Tibial nerve (tissue), 4 donors: ENCODE data around the gene SH3GLB1.

Experiments
- CTCF ChIP-seq, 5 experiments: fragments of 200-600 bp in 3 of 5; fragments of 450-650 bp in 2 of 5; sonication (generic) in 3 of 5; IDR thresholded peaks; one replicate each; pipeline ENCODE4 v1.5.1; 2016 to 2019; ENCODE audit warnings: antibody characterized with exemption in 5 of 5, mild to moderate bottlenecking in 3 of 5, moderate library complexity in 2 of 5
- EP300 ChIP-seq, 2 donors: sonication (generic); formaldehyde crosslinking; IDR thresholded peaks; one replicate each; pipeline ENCODE4 v1.6.1; 2017; ENCODE audit warnings: antibody characterized with exemption in 2 of 2, mild to moderate bottlenecking in 1 of 2
- POLR2A ChIP-seq, 2 donors: fragments of 450-650 bp; IDR thresholded peaks; one replicate each; pipeline ENCODE4 v1.6.1; 2017; ENCODE audit warnings: antibody characterized with exemption in 2 of 2, mild to moderate bottlenecking in 2 of 2, moderate library complexity in 2 of 2

- TF ChIP-seq EP300 (IDR thresholded peaks at IDR 0.05): no peak
- no peak for TF ChIP-seq CTCF (IDR thresholded peaks at IDR 0.05)
- TF ChIP-seq POLR2A (IDR thresholded peaks at IDR 0.05): no peak
These were observed 46.2 kb downstream of the SH3GLB1 start for GRCh38 chr1:86750530-86750929.
